ENCODE data around the gene SOHLH1. TPM values are rescaled to one million over a fixed set of nuclear protein-coding genes. Genes with fewer than 3 reads are reported as not detected.

The SOHLH1 gene
- total RNA-seq, 1 experiment from 2014 or later = not detected

DNA sequence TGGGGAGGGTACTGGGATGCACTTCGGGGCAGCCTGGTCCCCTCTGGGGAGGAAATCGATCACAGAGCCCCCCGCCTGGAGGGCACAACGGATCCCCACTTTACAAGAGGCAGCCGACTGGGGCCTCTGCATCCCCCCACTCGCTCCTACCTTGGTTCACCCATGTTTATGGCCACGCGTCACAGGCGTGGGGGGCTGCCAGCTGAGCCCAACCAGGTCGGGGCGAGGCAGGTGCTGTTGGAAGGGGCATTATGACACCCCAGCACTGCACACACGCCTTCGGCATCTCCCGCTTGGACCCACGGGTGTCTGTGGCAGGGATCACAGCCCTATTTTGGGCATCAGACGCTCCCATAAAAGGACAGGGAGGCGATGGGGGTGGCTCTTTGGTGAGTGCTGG lies 14.6 kb downstream of the SOHLH1 start:
- Histone ChIP-seq H3K9me3 (ENCODE audit: control insufficient read depth in 1 of 2, insufficient read depth in 1 of 2, low read depth in 1 of 2, low read length in 2 of 2) (no peaks in the 10 kb centered on the region), H3K27ac (ENCODE audit: low read depth, low read length) (no peak overlapping the region), H3K4me2 (ENCODE audit: low read length) (no peak overlapping the region), H3K4me3 (replicated peaks in 1 of 2; ENCODE audit: low read depth in 1 of 2, low read length in 2 of 2) (no peak overlapping the region), H3K79me2 (ENCODE audit: insufficient read depth, low read length) (no peaks in the 10 kb centered on the region), H3K36me3 (ENCODE audit: control insufficient read depth in 1 of 2, insufficient read depth in 2 of 2, low read length in 2 of 2) (no peaks in the 10 kb centered on the region), H3K9me2 (ENCODE audit: insufficient read depth) (no peaks in the 10 kb centered on the region), H2AFZ (ENCODE audit: low read depth, low read length, poor library complexity, severe bottlenecking) (no peak overlapping the region), H3K4me1 (ENCODE audit: control insufficient read depth in 1 of 2, insufficient read depth in 2 of 2, low read length in 2 of 2) (no peaks in the 10 kb centered on the region), H4K20me1 (ENCODE audit: insufficient read depth) (no peaks in the 10 kb centered on the region), H3K9ac (ENCODE audit: low read length) (no peak overlapping the region), H3K27me3 (ENCODE audit: insufficient read depth, low read length) (no peaks in the 10 kb centered on the region)
- POLR2A ChIA-PET = no interaction called here
- BruUV-seq (replicated peaks) = no TSS peak
- RAD21 ChIA-PET (ENCODE audit: low non-redundant PET in 1 of 2, low total read pairs in 2 of 2, uncharacterized antibody in 2 of 2, unreplicated experiment in 2 of 2) = no interaction called here
- ATAC-seq (no peak), DNase-seq (ENCODE audit: low read depth, low spot score) (no peak)
- no peak for TF ChIP-seq SRF (IDR thresholded peaks at IDR 0.05; ENCODE audit: low read depth)
- TF ChIP-seq ZFX (IDR thresholded peaks at IDR 0.05) = no peak
- TF ChIP-seq ELF1 (IDR thresholded peaks at IDR 0.05; ENCODE audit: borderline replicate concordance, low read depth) = no peak
- TF ChIP-seq CTCF (IDR thresholded peaks at IDR 0.05 in 2 of 3, conservative IDR thresholded peaks at IDR 0.05 in 1 of 3; ENCODE audit: borderline replicate concordance in 1 of 3, insufficient read depth in 1 of 3, low read depth in 2 of 3, low read length in 2 of 3) = no peak
- no peak for TF ChIP-seq CEBPB (IDR thresholded peaks at IDR 0.05; ENCODE audit: low read depth)
- TF ChIP-seq POLR2AphosphoS5 (IDR thresholded peaks at IDR 0.05; ENCODE audit: low read depth, low read length) = no peak
- TF ChIP-seq SP1 (IDR thresholded peaks at IDR 0.05; ENCODE audit: low read depth) = no peak
- TF ChIP-seq ATF3 (IDR thresholded peaks at IDR 0.05) = no peak
- TF ChIP-seq, protein P1, sequence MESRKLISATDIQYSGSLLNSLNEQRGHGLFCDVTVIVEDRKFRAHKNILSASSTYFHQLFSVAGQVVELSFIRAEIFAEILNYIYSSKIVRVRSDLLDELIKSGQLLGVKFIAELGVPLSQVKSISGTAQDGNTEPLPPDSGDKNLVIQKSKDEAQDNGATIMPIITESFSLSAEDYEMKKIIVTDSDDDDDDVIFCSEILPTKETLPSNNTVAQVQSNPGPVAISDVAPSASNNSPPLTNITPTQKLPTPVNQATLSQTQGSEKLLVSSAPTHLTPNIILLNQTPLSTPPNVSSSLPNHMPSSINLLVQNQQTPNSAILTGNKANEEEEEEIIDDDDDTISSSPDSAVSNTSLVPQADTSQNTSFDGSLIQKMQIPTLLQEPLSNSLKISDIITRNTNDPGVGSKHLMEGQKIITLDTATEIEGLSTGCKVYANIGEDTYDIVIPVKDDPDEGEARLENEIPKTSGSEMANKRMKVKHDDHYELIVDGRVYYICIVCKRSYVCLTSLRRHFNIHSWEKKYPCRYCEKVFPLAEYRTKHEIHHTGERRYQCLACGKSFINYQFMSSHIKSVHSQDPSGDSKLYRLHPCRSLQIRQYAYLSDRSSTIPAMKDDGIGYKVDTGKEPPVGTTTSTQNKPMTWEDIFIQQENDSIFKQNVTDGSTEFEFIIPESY (IDR thresholded peaks at IDR 0.05; ENCODE audit: extremely low read depth, insufficient replicate concordance, low read length) = no peak
- no peak for TF ChIP-seq REST (IDR thresholded peaks at IDR 0.05; ENCODE audit: low read depth)
- TF ChIP-seq ZNF274 (IDR thresholded peaks at IDR 0.05; ENCODE audit: low read depth, low read length) = no peak
- no peak for TF ChIP-seq EGR1 (IDR thresholded peaks at IDR 0.05; ENCODE audit: low read depth)
- TF ChIP-seq EZH2 (IDR thresholded peaks at IDR 0.05) = no peak
- no peak for TF ChIP-seq FOSL1 (IDR thresholded peaks at IDR 0.05; ENCODE audit: low read depth)
- no peak for TF ChIP-seq SIN3A (IDR thresholded peaks at IDR 0.05; ENCODE audit: low read depth)
- CTCF ChIA-PET = no interaction called here
- intact Hi-C loops (cut with micrococcal nuclease) = no loop called here

Data from HCT116 (cell line).